PC-3 (cell line): Measurements from ENCODE around the gene PTPRQ.

Experiments
- CTCF ChIP-seq: fragments of 300-600 bp; sonication (generic); conservative IDR thresholded peaks from 2 replicates; pipeline ENCODE4 v1.5.1; 2017; ENCODE audit warnings: antibody characterized with exemption, low read depth, mild to moderate bottlenecking, low read length
- EZH2 ChIP-seq: fragments of 300-600 bp; sonication (generic); IDR thresholded peaks from one replicate; pipeline ENCODE4 v1.6.1; 2017; ENCODE audit warnings: antibody characterized with exemption, mild to moderate bottlenecking, low read length; ENCODE audit not compliant: unreplicated experiment
- EZH2phosphoT487 ChIP-seq: fragments of 300-600 bp; sonication (generic); IDR thresholded peaks from 2 replicates; pipeline ENCODE4 v1.6.1; 2018; ENCODE audit warnings: mild to moderate bottlenecking, antibody characterized with exemption, low read length, borderline replicate concordance

- TF ChIP-seq CTCF (no peak), EZH2 (no peak), EZH2phosphoT487 (no peak)
Observed at GRCh38 chr12:80553316-80553715, 109.3 kb downstream of the PTPRQ start.
